Endothelial cell of umbilical vein (primary cell): Measurements from ENCODE around the gene RGS9. TPM values are rescaled to one million over a fixed set of nuclear protein-coding genes. Genes with fewer than 3 reads are reported as not detected.

Source experiments
- BruUV-seq: library from RNA; stranded (reverse); fragments of 400-500 nt; replicated peaks from 2 replicates; lab custom pipeline; 2021; lab: Mats Ljungman, UMichigan
- CTCF ChIA-PET: fragments of 300-600, 350-600 bp; sonication (Branson Sonifier 250); formaldehyde crosslinking; loops from one replicate; lab custom pipeline; 2021; ENCODE audit warnings: antibody characterized with exemption, inconsistent platforms; lab: Charles Lee
- POLR2A ChIA-PET: fragments of 300-600, 350-600 bp; sonication (Branson Sonifier 250); formaldehyde crosslinking; loops from one replicate; lab custom pipeline; 2021; ENCODE audit warnings: antibody characterized with exemption, inconsistent platforms; lab: Charles Lee
- DNase-seq: peaks from one replicate; pipeline ENCODE4 v3.0.0-alpha.2; 2011; ENCODE audit warnings: low read depth, low spot score
- FAIRE-seq: peaks from 2 replicates; lab custom pipeline; 2011; peaks lifted over from hg19 to GRCh38; lab: Jason Lieb, UNC
- H2AFZ ChIP-seq: 2 replicates; pipeline ENCODE4 v1.6.0; 2012; ENCODE audit warnings: low read depth, low read length, control low read depth, inconsistent platforms
- H3K27ac ChIP-seq: 2 replicates; pipeline ENCODE4 v1.5.1; 2011; ENCODE audit warnings: low read depth, mild to moderate bottlenecking, control low read depth, low read length, moderate library complexity; ENCODE audit not compliant: insufficient read depth
- H3K27me3 ChIP-seq, 2 experiments: 2 replicates each; pipeline versions ENCODE4 v1.6.0 to v1.6.1; 2011; ENCODE audit warnings: low read length in 2 of 2, mixed read lengths in 1 of 2; ENCODE audit not compliant: control insufficient read depth in 2 of 2, insufficient read depth in 2 of 2
- H3K36me3 ChIP-seq, 2 experiments: 2 replicates in 1 of 2; 3 replicates in 1 of 2; pipeline ENCODE4 v1.5.1; 2011; ENCODE audit warnings: low read length in 2 of 2, mild to moderate bottlenecking in 1 of 2, moderate library complexity in 1 of 2; ENCODE audit not compliant: control insufficient read depth in 2 of 2, insufficient read depth in 2 of 2; ENCODE audit errors: extremely low read depth in 1 of 2
- H3K4me1 ChIP-seq: 3 replicates; pipeline ENCODE4 v1.5.1; 2011; ENCODE audit warnings: mild to moderate bottlenecking, low read length; ENCODE audit not compliant: control insufficient read depth, insufficient read depth; ENCODE audit errors: extremely low read depth
- H3K4me2 ChIP-seq: 2 replicates; pipeline ENCODE4 v1.6.1; 2011; ENCODE audit warnings: low read length, control low read depth, mixed read lengths; ENCODE audit not compliant: insufficient read depth
- H3K4me3 ChIP-seq, 3 experiments: fragments of 200-600 bp in 1 of 3; sonication (generic), shearing (Covaris generic) in 1 of 3; replicated peaks in 1 of 3; 2 replicates each; pipeline ENCODE4 v1.5.1; 2011 to 2016; ENCODE audit warnings: control low read depth in 3 of 3, low read length in 3 of 3, mild to moderate bottlenecking in 2 of 3, inconsistent platforms in 1 of 3, low read depth in 1 of 3, moderate library complexity in 1 of 3; ENCODE audit not compliant: insufficient read depth in 1 of 3
- H3K79me2 ChIP-seq: 2 replicates; pipeline ENCODE4 v1.6.0; 2012; ENCODE audit warnings: low read length, inconsistent platforms; ENCODE audit not compliant: control insufficient read depth, insufficient read depth
- H3K9ac ChIP-seq: replicated peaks from 2 replicates; pipeline ENCODE3; 2011; ENCODE audit warnings: low read length, control low read depth; ENCODE audit not compliant: insufficient read depth; ENCODE audit errors: extremely low read depth
- H3K9me1 ChIP-seq: replicated peaks from 3 replicates; pipeline ENCODE4 v1.6.0; 2011; ENCODE audit warnings: mild to moderate bottlenecking, low read length; ENCODE audit not compliant: control insufficient read depth, insufficient read depth; ENCODE audit errors: extremely low read depth
- H3K9me3 ChIP-seq: replicated peaks from 2 replicates; pipeline ENCODE4 v1.5.1; 2012; ENCODE audit warnings: low read length, inconsistent platforms; ENCODE audit not compliant: control insufficient read depth, insufficient read depth
- H4K20me1 ChIP-seq: replicated peaks from 2 replicates; pipeline ENCODE3; 2011; ENCODE audit warnings: mild to moderate bottlenecking, low read length; ENCODE audit not compliant: control insufficient read depth, insufficient read depth; ENCODE audit errors: extremely low read depth
- EZH2 ChIP-seq: IDR thresholded peaks from 2 replicates; pipeline ENCODE4 v1.6.1; 2012; ENCODE audit warnings: borderline replicate concordance, low read depth, mild to moderate bottlenecking, moderate library complexity, low read length, inconsistent platforms; ENCODE audit not compliant: severe bottlenecking
- FOS ChIP-seq: IDR thresholded peaks from 2 replicates; pipeline ENCODE4 v1.6.1; 2011; ENCODE audit warnings: mild to moderate bottlenecking, low read length, moderate library complexity, borderline replicate concordance; ENCODE audit not compliant: insufficient read depth
- GATA2 ChIP-seq: IDR thresholded peaks from 2 replicates; pipeline ENCODE4 v1.7.0; 2011; ENCODE audit warnings: low read depth, mild to moderate bottlenecking, moderate library complexity, mixed read lengths, low read length; ENCODE audit not compliant: insufficient read length, insufficient read depth
- JUN ChIP-seq: IDR thresholded peaks from 2 replicates; pipeline ENCODE4 v1.6.1; 2011; ENCODE audit warnings: borderline replicate concordance, low read depth; ENCODE audit not compliant: insufficient read length, insufficient read depth
- MYC ChIP-seq: IDR thresholded peaks from one replicate; pipeline ENCODE4 v1.6.1; 2011; ENCODE audit warnings: mild to moderate bottlenecking, low read depth, low read length
- POLR2A ChIP-seq: IDR thresholded peaks from 2 replicates; pipeline ENCODE4 v1.6.1; 2012; ENCODE audit warnings: low read depth, mild to moderate bottlenecking, control low read depth, low read length
- POLR2AphosphoS5 ChIP-seq: IDR thresholded peaks from 2 replicates; pipeline ENCODE4 v1.6.1; 2012; ENCODE audit warnings: low read depth, mild to moderate bottlenecking, control low read depth, low read length, moderate library complexity; ENCODE audit not compliant: insufficient read depth
- dilution Hi-C: fragments of 300-500 bp; cut with MboI; formaldehyde crosslinking; loops from one replicate; pipeline ENCODE4 v1.15.0; 2019; ENCODE audit warnings: low sequenced_read_pairs; ENCODE audit not compliant: extremely low pct_ligation_motif_present
- intact Hi-C: fragments of 100-400 bp; cut with micrococcal nuclease; formaldehyde crosslinking; loops from one replicate; pipeline ENCODE4 v1.10.0; 2022
- polyA plus RNA-seq, 4 experiments: library from polyadenylated mRNA; depleted of rRNA in 3 of 4; stranded (reverse) in 3 of 4; unstranded in 1 of 4; fragments of >200 nt; gene quantifications; 2 replicates each; pipeline versions ENCODE4 v1.2.1 to v1.2.3, GENCODE V29; 2011 to 2012; ENCODE audit warnings: missing spikeins in 1 of 4
- total RNA-seq: library from RNA; stranded (reverse); gene quantifications from 2 replicates; pipeline ENCODE4 v1.2.3, GENCODE V29; 2021
- TF ChIP-seq, protein P1 (sequence below), 2 donors: IDR thresholded peaks; 1 replicate in 1 of 2; 2 replicates in 1 of 2; pipeline ENCODE4 v1.5.1; 2011; ENCODE audit warnings: low read length in 2 of 2, mild to moderate bottlenecking in 2 of 2, moderate library complexity in 2 of 2, control low read depth in 1 of 2, inconsistent platforms in 1 of 2, low read depth in 1 of 2; ENCODE audit not compliant: insufficient read depth in 1 of 2; ENCODE audit errors: extremely low read depth in 1 of 2
- TF ChIP-seq, protein P2 (sequence below): IDR thresholded peaks from 2 replicates; pipeline ENCODE4 v1.6.1; 2011; ENCODE audit not compliant: insufficient read depth, insufficient read length

Gene RGS9
- total and polyA plus RNA-seq, 2 donors (not counting 3 experiments of a cell fraction or from before 2014, with no cell fraction given), result 0.61 to 1.4 TPM

DNA sequence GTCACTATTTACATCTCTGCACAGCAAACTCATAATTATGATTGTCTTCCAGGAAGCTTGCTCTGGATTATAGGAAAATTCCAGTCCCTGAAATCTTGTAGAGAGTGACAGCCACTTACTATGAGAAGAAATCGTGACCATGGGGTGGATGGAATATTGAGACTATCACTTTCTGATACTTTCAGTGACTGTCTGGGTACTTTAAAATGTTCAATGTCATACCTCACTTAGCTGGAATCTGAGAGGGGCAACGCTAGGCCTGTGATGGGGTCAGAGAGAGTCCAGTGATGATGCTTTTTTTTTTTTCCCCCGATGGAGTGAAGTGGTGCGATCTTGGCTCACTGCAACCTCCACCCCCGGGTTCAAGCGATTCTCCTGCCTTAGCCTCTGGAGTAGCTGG lies 32.2 kb upstream of the RGS9 start:
- POLR2A ChIA-PET, result no interaction called here
- Histone ChIP-seq H3K27me3 (peaks cover 5 to 14% of the 10 kb centered on the region in 2 experiments), H3K4me2 (no peak overlapping the region), H3K9me3 (no peaks in the 10 kb centered on the region), H3K9me1 (no peaks in the 10 kb centered on the region), H3K4me3 (no peak overlapping the region), H3K79me2 (no peaks in the 10 kb centered on the region), H4K20me1 (no peaks in the 10 kb centered on the region), H2AFZ (no peak overlapping the region), H3K9ac (no peak overlapping the region), H3K4me1 (peaks cover 7% of the 10 kb centered on the region), H3K36me3 (no peaks in the 10 kb centered on the region), H3K27ac (no peak overlapping the region)
- TF ChIP-seq FOS, result no peak
- TF ChIP-seq POLR2A, result no peak
- no peak for TF ChIP-seq MYC
- no peak for TF ChIP-seq JUN
- TF ChIP-seq GATA2, result no peak
- TF ChIP-seq POLR2AphosphoS5, result no peak
- TF ChIP-seq, protein P1, sequence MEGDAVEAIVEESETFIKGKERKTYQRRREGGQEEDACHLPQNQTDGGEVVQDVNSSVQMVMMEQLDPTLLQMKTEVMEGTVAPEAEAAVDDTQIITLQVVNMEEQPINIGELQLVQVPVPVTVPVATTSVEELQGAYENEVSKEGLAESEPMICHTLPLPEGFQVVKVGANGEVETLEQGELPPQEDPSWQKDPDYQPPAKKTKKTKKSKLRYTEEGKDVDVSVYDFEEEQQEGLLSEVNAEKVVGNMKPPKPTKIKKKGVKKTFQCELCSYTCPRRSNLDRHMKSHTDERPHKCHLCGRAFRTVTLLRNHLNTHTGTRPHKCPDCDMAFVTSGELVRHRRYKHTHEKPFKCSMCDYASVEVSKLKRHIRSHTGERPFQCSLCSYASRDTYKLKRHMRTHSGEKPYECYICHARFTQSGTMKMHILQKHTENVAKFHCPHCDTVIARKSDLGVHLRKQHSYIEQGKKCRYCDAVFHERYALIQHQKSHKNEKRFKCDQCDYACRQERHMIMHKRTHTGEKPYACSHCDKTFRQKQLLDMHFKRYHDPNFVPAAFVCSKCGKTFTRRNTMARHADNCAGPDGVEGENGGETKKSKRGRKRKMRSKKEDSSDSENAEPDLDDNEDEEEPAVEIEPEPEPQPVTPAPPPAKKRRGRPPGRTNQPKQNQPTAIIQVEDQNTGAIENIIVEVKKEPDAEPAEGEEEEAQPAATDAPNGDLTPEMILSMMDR (IDR thresholded peaks at IDR 0.05; ENCODE audit: extremely low read depth in 1 of 2, insufficient read depth in 1 of 2, low read depth in 1 of 2, low read length in 2 of 2), result no peak
- TF ChIP-seq EZH2, result no peak
- TF ChIP-seq, protein P2, sequence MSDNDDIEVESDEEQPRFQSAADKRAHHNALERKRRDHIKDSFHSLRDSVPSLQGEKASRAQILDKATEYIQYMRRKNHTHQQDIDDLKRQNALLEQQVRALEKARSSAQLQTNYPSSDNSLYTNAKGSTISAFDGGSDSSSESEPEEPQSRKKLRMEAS, result no peak
- intact Hi-C loops, result loop anchor here (5.0 kb wide), 1 partner anchor 88 kb away; no protein-coding TSS in a partner anchor
- CTCF ChIA-PET, result interaction anchor here (1.0 to 1.3 kb wide), 2 partner anchors 19 to 32 kb away, joined by 3 read pairs; partner anchors contain the start of gene RGS9
- dilution Hi-C loops, result no loop called here
- no TSS peak for BruUV-seq
- DNase-seq, result no peak
- FAIRE-seq, result no peak
